H1 (cell line): ENCODE measurements around the gene HLTF. TPM values are rescaled to one million over a fixed set of nuclear protein-coding genes. Genes with fewer than 3 reads are reported as not detected.

Experiments used
- CTCF ChIA-PET: fragments of 300-600 bp; sonication (Branson Sonifier 250); formaldehyde crosslinking; loops from one replicate; lab custom pipeline; 2021; ENCODE audit not compliant: partially characterized antibody; lab: Charles Lee
- POLR2A ChIA-PET: fragments of 300-600 bp; sonication (Branson Sonifier 250); formaldehyde crosslinking; loops from one replicate; lab custom pipeline; 2021; ENCODE audit warnings: inconsistent platforms; ENCODE audit not compliant: partially characterized antibody; lab: Charles Lee
- DNase-seq, 2 experiments: peaks; one replicate each; pipeline versions ENCODE4 v3.0.0 to v3.0.0-alpha.2; 2010 to 2022; ENCODE audit warnings: low spot score in 2 of 2, low read depth in 1 of 2, mixed read lengths in 1 of 2
- FAIRE-seq: peaks from 2 replicates; lab custom pipeline; 2011; peaks lifted over from hg19 to GRCh38; lab: Jason Lieb, UNC
- H2AFZ ChIP-seq: 2 replicates; pipeline ENCODE4 v1.8.1; 2012; ENCODE audit warnings: low read length, inconsistent platforms
- H2AK5ac ChIP-seq: 2 replicates; pipeline ENCODE4 v1.6.1; 2013; ENCODE audit warnings: low read depth, low read length
- H2BK120ac ChIP-seq: replicated peaks from 2 replicates; pipeline ENCODE3; 2013; ENCODE audit warnings: low read depth, low read length, inconsistent platforms
- H2BK12ac ChIP-seq: 2 replicates; pipeline ENCODE4 v1.6.1; 2013; ENCODE audit warnings: low read depth, low read length
- H2BK15ac ChIP-seq: 2 replicates; pipeline ENCODE4 v1.6.1; 2013; ENCODE audit warnings: low read length
- H2BK20ac ChIP-seq: 2 replicates; pipeline ENCODE4 v1.6.1; 2013; ENCODE audit warnings: low read length
- H2BK5ac ChIP-seq: 2 replicates; pipeline ENCODE4 v1.6.1; 2013; ENCODE audit warnings: low read depth, low read length
- H3K14ac ChIP-seq: 2 replicates; pipeline ENCODE4 v1.6.1; 2013; ENCODE audit warnings: inconsistent platforms; ENCODE audit not compliant: insufficient read length
- H3K18ac ChIP-seq: 2 replicates; pipeline ENCODE4 v1.6.1; 2013; ENCODE audit warnings: low read length; ENCODE audit errors: extremely low read depth
- H3K23ac ChIP-seq: 2 replicates; pipeline ENCODE4 v1.6.1; 2013; ENCODE audit warnings: inconsistent platforms; ENCODE audit not compliant: insufficient read length
- H3K23me2 ChIP-seq: 2 replicates; pipeline ENCODE4 v1.6.1; 2013; ENCODE audit warnings: low read depth, low read length
- H3K27ac ChIP-seq: 2 replicates; pipeline ENCODE4 v1.6.1; 2011; ENCODE audit warnings: low read depth, low read length, inconsistent platforms
- H3K27me3 ChIP-seq, 4 experiments: replicated peaks in 1 of 4; 1 replicate in 1 of 4; 2 replicates in 3 of 4; pipeline versions ENCODE4 v1.6.1 to v1.8.1; 2011 to 2013; ENCODE audit warnings: low read length in 3 of 4, mild to moderate bottlenecking in 3 of 4, inconsistent platforms in 2 of 4, mixed read lengths in 2 of 4, moderate library complexity in 1 of 4; ENCODE audit not compliant: control insufficient read depth in 3 of 4, insufficient read depth in 3 of 4; ENCODE audit errors: extremely low read depth in 1 of 4
- H3K36me3 ChIP-seq, 4 experiments: 2 replicates each; pipeline versions ENCODE4 v1.6.1 to v1.8.1; 2011 to 2013; ENCODE audit warnings: mild to moderate bottlenecking in 4 of 4, low read length in 3 of 4, moderate library complexity in 2 of 4, control low read depth in 1 of 4, inconsistent platforms in 1 of 4; ENCODE audit not compliant: insufficient read depth in 4 of 4, control insufficient read depth in 2 of 4
- H3K4ac ChIP-seq: replicated peaks from 2 replicates; pipeline ENCODE3; 2013; ENCODE audit warnings: low read length, low read depth, mixed read lengths, inconsistent platforms; ENCODE audit not compliant: insufficient read length
- H3K4me1 ChIP-seq, 4 experiments: replicated peaks in 1 of 4; 1 replicate in 1 of 4; 2 replicates in 3 of 4; pipeline versions ENCODE4 v1.6.1 to v1.8.1; 2011 to 2013; ENCODE audit warnings: low read length in 3 of 4, inconsistent platforms in 2 of 4, mixed read lengths in 1 of 4; ENCODE audit not compliant: insufficient read depth in 4 of 4, control insufficient read depth in 3 of 4
- H3K4me2 ChIP-seq, 2 experiments: 2 replicates each; pipeline versions ENCODE4 v1.6.1 to v1.8.1; 2011 to 2013; ENCODE audit warnings: low read depth in 2 of 2, low read length in 2 of 2, control low read depth in 1 of 2, inconsistent platforms in 1 of 2, mild to moderate bottlenecking in 1 of 2; ENCODE audit not compliant: insufficient read depth in 1 of 2
- H3K4me3 ChIP-seq, 4 experiments: fragments of 200-600, 300-600 bp in 1 of 4; sonication (generic), shearing (Covaris generic), sonication (Bioruptor Twin) in 1 of 4; 2 replicates each; pipeline versions ENCODE4 v1.5.1 to v1.8.1; 2011 to 2016; ENCODE audit warnings: low read length in 4 of 4, low read depth in 3 of 4, control low read depth in 2 of 4, inconsistent platforms in 2 of 4, mild to moderate bottlenecking in 2 of 4, mixed read lengths in 1 of 4, moderate library complexity in 1 of 4; ENCODE audit not compliant: insufficient read depth in 2 of 4; ENCODE audit errors: extremely low read depth in 1 of 4
- H3K56ac ChIP-seq: replicated peaks from 2 replicates; pipeline ENCODE3; 2013; ENCODE audit warnings: low read depth, mild to moderate bottlenecking, mixed read lengths, low read length, inconsistent platforms; ENCODE audit not compliant: insufficient read length
- H3K79me1 ChIP-seq: 2 replicates; pipeline ENCODE4 v1.6.1; 2013; ENCODE audit warnings: low read depth, low read length, control low read depth
- H3K79me2 ChIP-seq, 2 experiments: 2 replicates each; pipeline versions ENCODE4 v1.6.1 to v1.8.1; 2012 to 2013; ENCODE audit warnings: low read length in 2 of 2, mild to moderate bottlenecking in 2 of 2, inconsistent platforms in 1 of 2; ENCODE audit not compliant: insufficient read depth in 2 of 2, control insufficient read depth in 1 of 2
- H3K9ac ChIP-seq, 4 experiments: replicated peaks in 1 of 4; 1 replicate in 1 of 4; 2 replicates in 3 of 4; pipeline versions ENCODE4 v1.6.1 to v1.8.1; 2011 to 2013; ENCODE audit warnings: low read depth in 3 of 4, low read length in 3 of 4, control low read depth in 2 of 4, mild to moderate bottlenecking in 2 of 4, moderate library complexity in 2 of 4, inconsistent platforms in 1 of 4; ENCODE audit errors: extremely low read depth in 1 of 4
- H3K9me3 ChIP-seq, 2 experiments: 2 replicates each; pipeline versions ENCODE4 v1.6.1 to v1.8.1; 2012 to 2013; ENCODE audit warnings: mild to moderate bottlenecking in 2 of 2, moderate library complexity in 2 of 2, control low read depth in 1 of 2, inconsistent platforms in 1 of 2, low read depth in 1 of 2, low read length in 1 of 2, mixed read lengths in 1 of 2; ENCODE audit not compliant: insufficient read depth in 2 of 2
- H4K20me1 ChIP-seq, 2 experiments: replicated peaks in 1 of 2; 2 replicates each; pipeline versions ENCODE3 to v1.8.1; 2011 to 2013; ENCODE audit warnings: inconsistent platforms in 2 of 2, low read length in 2 of 2, mild to moderate bottlenecking in 1 of 2; ENCODE audit not compliant: insufficient read depth in 2 of 2, control insufficient read depth in 1 of 2
- H4K5ac ChIP-seq: 2 replicates; pipeline ENCODE4 v1.6.1; 2013; ENCODE audit warnings: low read length, low read depth, mixed read lengths, inconsistent platforms; ENCODE audit not compliant: insufficient read length
- H4K8ac ChIP-seq: 2 replicates; pipeline ENCODE4 v1.8.0; 2013; ENCODE audit warnings: mild to moderate bottlenecking, moderate library complexity, low read length, inconsistent platforms; ENCODE audit not compliant: insufficient read depth; ENCODE audit errors: extremely low read depth
- H4K91ac ChIP-seq: replicated peaks from 2 replicates; pipeline ENCODE3; 2013; ENCODE audit warnings: low read length, mixed read lengths, inconsistent platforms; ENCODE audit not compliant: insufficient read length
- BACH1 ChIP-seq: IDR thresholded peaks from 2 replicates; pipeline ENCODE4 v1.6.1; 2012; ENCODE audit warnings: low read length, improper control_type of control experiment
- MAFK ChIP-seq: IDR thresholded peaks from 2 replicates; pipeline ENCODE4 v1.6.1; 2012; ENCODE audit warnings: low read depth, mild to moderate bottlenecking, improper control_type of control experiment, low read length
- MAX ChIP-seq: IDR thresholded peaks from 2 replicates; pipeline ENCODE4 v1.6.1; 2012; ENCODE audit warnings: inconsistent platforms
- PHF8 ChIP-seq: fragments of 200-600 bp; sonication (generic); conservative IDR thresholded peaks from 2 replicates; pipeline ENCODE4 v1.7.1; 2012; ENCODE audit warnings: low read depth, mild to moderate bottlenecking, inconsistent platforms, low read length, moderate library complexity
- SIN3A ChIP-seq, 2 experiments: IDR thresholded peaks in 1 of 2; conservative IDR thresholded peaks in 1 of 2; 2 replicates each; pipeline ENCODE4 v1.6.1; 2011 to 2012; ENCODE audit warnings: low read length in 2 of 2, improper control_type of control experiment in 1 of 2, low read depth in 1 of 2, mild to moderate bottlenecking in 1 of 2
- SIRT6 ChIP-seq: IDR thresholded peaks from one replicate; pipeline ENCODE4 v1.7.1; 2012; ENCODE audit warnings: low read length, inconsistent platforms
- TCF12 ChIP-seq: IDR thresholded peaks from 2 replicates; pipeline ENCODE4 v1.6.1; 2011; ENCODE audit warnings: low read depth, mild to moderate bottlenecking, low read length
- WGBS, 2 experiments: shearing (Covaris generic) in 1 of 2; methylation state at CpG; one replicate each; pipeline versions ENCODE4 v1.1.6 to v1.1.7; 2013 to 2015; ENCODE audit warnings: low lambda C conversion rate in 2 of 2, mixed read lengths in 2 of 2, inconsistent platforms in 1 of 2, low coverage in 1 of 2, missing lambda C conversion rate in 1 of 2; ENCODE audit not compliant: insufficient replicate concordance in 2 of 2, insufficient coverage in 1 of 2, insufficient read length in 1 of 2; ENCODE audit errors: extremely low coverage in 1 of 2, missing lambda C conversion rate in 1 of 2; 5-methylcytosine and 5-hydroxymethylcytosine counted together
- polyA plus RNA-seq, 7 experiments: library from polyadenylated mRNA; depleted of rRNA in 3 of 7; stranded (reverse) in 5 of 7; unstranded in 2 of 7; fragments of >200 nt in 5 of 7; fragments of 200-250 nt in 2 of 7; gene quantifications; 1 replicate in 5 of 7; 2 replicates in 1 of 7; 4 replicates in 1 of 7; pipeline versions ENCODE4 v1.2.1 to v1.2.3, GENCODE V29; 2011 to 2013; ENCODE audit warnings: missing spikeins in 2 of 7, mixed read lengths in 2 of 7
- total RNA-seq: library from RNA; stranded (reverse); fragmentation: NEBNext Ultra II Directional; extraction: Animal tissue kit (Norgen Biotek cat#: 25700); gene quantifications from 2 replicates; pipeline ENCODE4 v1.2.1, GENCODE V29; 2021

HLTF gene
- total and polyA plus RNA-seq, 2 of the 8 experiments (the other 6 are each of a cell fraction or from before 2014, with no cell fraction given), result 18.1 to 60.3 TPM

DNA sequence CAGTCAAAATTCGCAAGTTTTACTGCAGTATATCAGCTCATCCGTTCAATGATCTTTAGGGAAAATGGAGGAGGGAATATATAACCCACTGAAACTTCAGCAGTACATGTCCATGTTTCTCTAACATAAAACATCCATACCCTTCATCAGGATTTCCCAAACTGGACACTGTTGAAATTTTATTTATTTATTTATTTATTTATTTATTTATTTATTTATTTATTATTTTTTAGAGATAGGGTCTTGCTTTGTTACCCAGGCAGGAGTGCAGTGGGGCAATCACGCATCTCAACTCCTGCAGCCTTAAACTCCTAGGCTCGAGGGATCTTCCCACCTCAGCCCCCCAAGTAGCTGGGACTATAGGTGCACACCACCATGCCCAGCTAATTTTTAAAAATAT is 14.8 kb upstream of the HLTF start:
- H3K56ac ChIP-seq, result no peak overlapping the region
- H3K14ac ChIP-seq, result no peak overlapping the region
- ChIA-PET CTCF (interaction anchor here (0.9 to 2.1 kb wide), 4 partner anchors 14 to 283 kb away, joined by 3 to 8 read pairs (median 4); partner anchors contain the start of gene HLTF), POLR2A (no interaction called here)
- H2BK12ac ChIP-seq, result no peak overlapping the region
- no peaks in the 10 kb centered on the region for H3K36me3 ChIP-seq
- no peaks in the 10 kb centered on the region for H3K4me1 ChIP-seq
- H4K5ac ChIP-seq, result no peak overlapping the region
- H2BK120ac ChIP-seq, result no peak overlapping the region
- no peak overlapping the region for H3K27ac ChIP-seq
- H2BK15ac ChIP-seq, result no peak overlapping the region
- FAIRE-seq, result no peak
- H3K27me3 ChIP-seq, result no peaks in the 10 kb centered on the region
- H3K18ac ChIP-seq, result no peak overlapping the region
- H3K23ac ChIP-seq, result no peak overlapping the region
- H2AFZ ChIP-seq, result no peak overlapping the region
- no peak for DNase-seq
- H2BK20ac ChIP-seq, result no peak overlapping the region
- no peak overlapping the region for H2BK5ac ChIP-seq
- no peak overlapping the region for H4K91ac ChIP-seq
- H3K4me2 ChIP-seq, result no peak overlapping the region
- H3K23me2 ChIP-seq, result no peaks in the 10 kb centered on the region
- H3K4ac ChIP-seq, result no peak overlapping the region
- no peaks in the 10 kb centered on the region for H4K20me1 ChIP-seq
- no peak overlapping the region for H3K4me3 ChIP-seq
- WGBS, 2 experiments, result 89% methylated on average over 4 of the region's 4 CpGs; no CpG with 5 or more reads in 1 of the 2 experiments
- H3K9ac ChIP-seq, result no peak overlapping the region
- H3K9me3 ChIP-seq, result peaks cover 6 to 13% of the 10 kb centered on the region in 2 experiments; a peak in 3 of 4 replicates
- no peaks in the 10 kb centered on the region for H3K79me1 ChIP-seq
- TF ChIP-seq MAX (no peak), BACH1 (no peak), MAFK (no peak), SIN3A (conservative IDR thresholded peaks at IDR 0.05 in 1 of 2, IDR thresholded peaks at IDR 0.05 in 1 of 2; ENCODE audit: low read depth in 1 of 2, low read length in 2 of 2) (no peak), TCF12 (no peak), PHF8 (no peak), SIRT6 (no peak)
- no peak overlapping the region for H4K8ac ChIP-seq
- no peak overlapping the region for H2AK5ac ChIP-seq
- no peaks in the 10 kb centered on the region for H3K79me2 ChIP-seq
